Motor neuron (in vitro differentiated cells): ENCODE measurements around the gene HMOX2. TPM values are rescaled to one million over a fixed set of nuclear protein-coding genes. Genes with fewer than 3 reads are reported as not detected.

Experiments
- ATAC-seq, 8 experiments: fragments of 200-7000 bp; cut with Tn5 transposase; replicated peaks in 6 of 8; 2 replicates each; pipeline ENCODE4 v1.8.0; 2021; ENCODE audit warnings: mild to moderate bottlenecking in 8 of 8, moderate library complexity in 8 of 8
- H3K27ac ChIP-seq, 2 donors: fragments of 250-450 bp; sonication (Bioruptor Pico); 2 replicates each; pipeline ENCODE4 v1.9.0; 2021; ENCODE audit warnings: antibody characterized with exemption in 2 of 2, mild to moderate bottlenecking in 2 of 2, moderate library complexity in 1 of 2
- H3K4me1 ChIP-seq, 2 donors: fragments of 250-450 bp; sonication (Bioruptor Pico); replicated peaks in 1 of 2; 2 replicates each; pipeline ENCODE4 v1.6.1; 2021; ENCODE audit warnings: antibody characterized with exemption in 2 of 2, mild to moderate bottlenecking in 2 of 2, moderate library complexity in 1 of 2
- H3K4me3 ChIP-seq, 5 donors: fragments of 250-450 bp; sonication (Bioruptor Pico); 2 replicates each; pipeline ENCODE4 v1.9.0; 2021; ENCODE audit warnings: antibody characterized with exemption in 5 of 5, mild to moderate bottlenecking in 5 of 5, moderate library complexity in 4 of 5
- WGBS, 10 experiments: fragments of 450-650 bp; shearing (Covaris generic); methylation state at CpG; one replicate each; pipeline ENCODE4 v1.0.0; 2022; 5-methylcytosine and 5-hydroxymethylcytosine counted together
- in situ Hi-C, 9 experiments: fragments of 400-800 bp; cut with MboI; loops; one replicate each; pipeline ENCODE4 v1.15.0; 2021; ENCODE audit warnings: low sequenced_read_pairs in 9 of 9, low pct_unique_long_range_greater_than_20kb in 2 of 9; ENCODE audit not compliant: unreplicated experiment in 9 of 9
- total RNA-seq, 8 experiments: library from RNA; unstranded; fragments of 300-600 nt; gene quantifications; 2 replicates each; pipeline versions ENCODE4 v1.2.3 to v1.2.4, GENCODE V29; 2022

HMOX2 gene
- total RNA-seq, 8 experiments from 2014 or later: 31.5 to 67.8 (median 44.1) TPM

GRCh38 chr16:4450430-4450829 lies 25.8 kb upstream of the HMOX2 start:
- peak overlapping the region; percentile 77 to 83 for H3K27ac ChIP-seq
- in situ Hi-C loops: no loop called here
- peaks cover 11% of the 10 kb centered on the region in 2 donors for H3K4me1 ChIP-seq
- H3K4me3 ChIP-seq: no peak overlapping the region
- peak in 5 of 8 experiments; percentile 8 to 33 (median 17) for ATAC-seq
- 57 to 100% (median 94%) methylated on average over 1 to 9 of the region's 14 CpGs; no CpG with 5 or more reads in 5 of the 10 experiments for WGBS, 10 experiments

GRCh38 chr16:4450931-4451519 lies 25.2 kb upstream of the HMOX2 start:
- in situ Hi-C loops: no loop called here
- H3K27ac ChIP-seq: peak overlapping the region; percentile 77 to 83
- no peak overlapping the region for H3K4me3 ChIP-seq
- peaks cover 11% of the 10 kb centered on the region in 2 donors for H3K4me1 ChIP-seq
- 67 to 87% (median 76%) methylated on average over 3 to 9 of the region's 14 CpGs; no CpG with 5 or more reads in 4 of the 10 experiments for WGBS, 10 experiments
- ATAC-seq: peak in 6 of 8 experiments; percentile 41 to 90 (median 71)

- no peak for ATAC-seq
- Histone ChIP-seq H3K4me1 (peaks cover 11% of the 10 kb centered on the region in 2 donors), H3K27ac (no peak overlapping the region), H3K4me3 (no peak overlapping the region)
- in situ Hi-C loops: no loop called here
- WGBS, 10 experiments: 90 to 100% (median 95%) methylated on average over 2 to 5 of the region's 5 CpGs; no CpG with 5 or more reads in 6 of the 10 experiments
These were observed 23.5 kb upstream of the HMOX2 start for GRCh38 chr16:4452674-4453073.

- Histone ChIP-seq H3K4me1 (peaks cover 11% of the 10 kb centered on the region in 2 donors), H3K4me3 (no peak overlapping the region), H3K27ac (no peak overlapping the region)
- ATAC-seq: no peak
- WGBS, 10 experiments: 87 to 100% (median 91%) methylated on average over 1 to 6 of the region's 9 CpGs; no CpG with 5 or more reads in 7 of the 10 experiments
- in situ Hi-C loops: no loop called here
These were observed 21.6 kb upstream of the HMOX2 start for GRCh38 chr16:4454623-4455022.

GRCh38 chr16:4455081-4455480 lies 21.1 kb upstream of the HMOX2 start:
- in situ Hi-C loops: no loop called here
- H3K4me1 ChIP-seq: peaks cover 11% of the 10 kb centered on the region in 2 donors
- ATAC-seq: no peak
- WGBS, 10 experiments: 91 to 100% (median 100%) methylated on average over 1 to 5 of the region's 14 CpGs; no CpG with 5 or more reads in 7 of the 10 experiments
- no peak overlapping the region for H3K4me3 ChIP-seq
- H3K27ac ChIP-seq: no peak overlapping the region

- Histone ChIP-seq H3K4me1 (peaks cover 6 to 9% of the 10 kb centered on the region in 2 donors), H3K27ac (no peak overlapping the region), H3K4me3 (no peak overlapping the region)
- ATAC-seq: no peak
- in situ Hi-C loops: no loop called here
- 73 to 93% (median 80%) methylated on average over 1 to 8 of the region's 10 CpGs; no CpG with 5 or more reads in 5 of the 10 experiments for WGBS, 10 experiments
These were observed 20.2 kb upstream of the HMOX2 start for GRCh38 chr16:4455951-4456350.

- ATAC-seq: peak in 1 of 8 experiments; percentile 62
- peak overlapping the region in 1 of 2 donors; percentile 4 for H3K27ac ChIP-seq
- no peak overlapping the region for H3K4me3 ChIP-seq
- peaks cover 12 to 13% of the 10 kb centered on the region in 2 donors for H3K4me1 ChIP-seq
- in situ Hi-C loops: no loop called here
- 57 to 100% (median 100%) methylated on average over 1 of the region's 5 CpGs; no CpG with 5 or more reads in 7 of the 10 experiments for WGBS, 10 experiments
These were observed 15.3 kb upstream of the HMOX2 start for GRCh38 chr16:4460936-4461249.

GRCh38 chr16:4461250-4462085 lies 14.7 kb upstream of the HMOX2 start:
- H3K4me3 ChIP-seq: no peak overlapping the region
- H3K4me1 ChIP-seq: peaks cover 12 to 13% of the 10 kb centered on the region in 2 donors
- ATAC-seq: peak; percentile 54 to 93 (median 80)
- peak overlapping the region; percentile 49 to 64 for H3K27ac ChIP-seq
- 12 to 100% (median 70%) methylated on average over 1 to 12 of the region's 27 CpGs; no CpG with 5 or more reads in 2 of the 10 experiments for WGBS, 10 experiments
- in situ Hi-C loops: no loop called here

- H3K4me1 ChIP-seq: peaks cover 12 to 13% of the 10 kb centered on the region in 2 donors
- no peak for ATAC-seq
- WGBS, 10 experiments: 60 to 100% (median 87%) methylated on average over 1 to 11 of the region's 22 CpGs; no CpG with 5 or more reads in 4 of the 10 experiments
- in situ Hi-C loops: no loop called here
- no peak overlapping the region for H3K4me3 ChIP-seq
- no peak overlapping the region for H3K27ac ChIP-seq
These were observed 12.6 kb upstream of the HMOX2 start for GRCh38 chr16:4463522-4464163.

GRCh38 chr16:4465977-4466779 lies 10.0 kb upstream of the HMOX2 start:
- H3K4me3 ChIP-seq: no peak overlapping the region
- in situ Hi-C loops: no loop called here
- WGBS, 10 experiments: 90 to 100% (median 100%) methylated on average over 1 to 13 of the region's 32 CpGs; no CpG with 5 or more reads in 3 of the 10 experiments
- peaks cover 7% of the 10 kb centered on the region in 2 donors for H3K4me1 ChIP-seq
- H3K27ac ChIP-seq: no peak overlapping the region
- no peak for ATAC-seq

GRCh38 chr16:4467916-4468315 lies 8.3 kb upstream of the HMOX2 start:
- H3K27ac ChIP-seq: no peak overlapping the region
- in situ Hi-C loops: no loop called here
- WGBS, 10 experiments: 80 to 100% (median 98%) methylated on average over 1 to 11 of the region's 16 CpGs; no CpG with 5 or more reads in 3 of the 10 experiments
- ATAC-seq: no peak
- no peak overlapping the region for H3K4me3 ChIP-seq
- H3K4me1 ChIP-seq: no peaks in the 10 kb centered on the region

GRCh38 chr16:4468972-4469371 lies 7.2 kb upstream of the HMOX2 start:
- ATAC-seq: no peak
- no peak overlapping the region for H3K27ac ChIP-seq
- peaks cover 0 to 5% of the 10 kb centered on the region in 2 donors for H3K4me1 ChIP-seq
- in situ Hi-C loops: no loop called here
- WGBS, 10 experiments: 57 to 100% (median 94%) methylated on average over 2 to 8 of the region's 10 CpGs; no CpG with 5 or more reads in 1 of the 10 experiments
- no peak overlapping the region for H3K4me3 ChIP-seq
